Neural crest cell (in vitro differentiated cells): ENCODE data around the gene HSPE1. TPM values are rescaled to one million over a fixed set of nuclear protein-coding genes. Genes with fewer than 3 reads are reported as not detected.
"Not testable (repeated sequence)": the region's sequence is repeated elsewhere in the genome, so short reads cannot be mapped to it uniquely, and the experiment has no call there.

Experiments used
- DNase-seq: peaks from one replicate; pipeline ENCODE4 v3.0.0; 2021; ENCODE audit warnings: low read depth, mixed read lengths, low spot score
- H3K27ac Mint-ChIP-seq: one replicate; pipeline ENCODE4 v1.8.0; 2021; ENCODE audit warnings: mild to moderate bottlenecking, mixed read lengths; ENCODE audit not compliant: unreplicated experiment
- H3K27me3 Mint-ChIP-seq: 2 replicates; pipeline ENCODE4 v1.8.0; 2021; ENCODE audit warnings: low read depth, mild to moderate bottlenecking, mixed read lengths
- H3K36me3 Mint-ChIP-seq: 2 replicates; pipeline ENCODE4 v1.8.0; 2021; ENCODE audit warnings: low read depth, mild to moderate bottlenecking, mixed read lengths
- H3K4me1 Mint-ChIP-seq: 2 replicates; pipeline ENCODE4 v1.8.0; 2021; ENCODE audit warnings: mixed read lengths
- H3K4me3 Mint-ChIP-seq: one replicate; pipeline ENCODE4 v1.8.0; 2021; ENCODE audit warnings: mild to moderate bottlenecking, mixed read lengths
- H3K9me3 Mint-ChIP-seq: 2 replicates; pipeline ENCODE4 v1.8.0; 2021; ENCODE audit warnings: mixed read lengths
- CTCF ChIP-seq: fragments of 200-600 bp; sonication (generic); conservative IDR thresholded peaks from 2 replicates; pipeline ENCODE4 v1.5.0; 2021; ENCODE audit warnings: antibody characterized with exemption, mild to moderate bottlenecking
- total RNA-seq: library from RNA; stranded (reverse); gene quantifications from 2 replicates; pipeline ENCODE4 v1.2.1, GENCODE V29; 2021

The HSPE1 gene
- total RNA-seq, 1 donor from 2014 or later: 186 TPM

GRCh38 chr2:197547163-197547900 lies 47.2 kb downstream of the HSPE1 start:
- Mint-ChIP-seq H3K36me3 (peaks cover 15% of the 10 kb centered on the region), H3K4me1 (no peaks in the 10 kb centered on the region), H3K4me3 (no peak overlapping the region), H3K9me3 (no peaks in the 10 kb centered on the region), H3K27ac (peak overlapping the region; percentile 70), H3K27me3 (no peaks in the 10 kb centered on the region)
- TF ChIP-seq CTCF: no peak
- no peak for DNase-seq

- Mint-ChIP-seq H3K4me1 (no peaks in the 10 kb centered on the region), H3K36me3 (peaks cover 13% of the 10 kb centered on the region), H3K4me3 (no peak overlapping the region), H3K27ac (no peak overlapping the region), H3K27me3 (no peaks in the 10 kb centered on the region), H3K9me3 (no peaks in the 10 kb centered on the region)
- TF ChIP-seq CTCF: no peak
- no peak for DNase-seq
These were observed 48.4 kb downstream of the HSPE1 start for GRCh38 chr2:197548582-197548981.

DNA sequence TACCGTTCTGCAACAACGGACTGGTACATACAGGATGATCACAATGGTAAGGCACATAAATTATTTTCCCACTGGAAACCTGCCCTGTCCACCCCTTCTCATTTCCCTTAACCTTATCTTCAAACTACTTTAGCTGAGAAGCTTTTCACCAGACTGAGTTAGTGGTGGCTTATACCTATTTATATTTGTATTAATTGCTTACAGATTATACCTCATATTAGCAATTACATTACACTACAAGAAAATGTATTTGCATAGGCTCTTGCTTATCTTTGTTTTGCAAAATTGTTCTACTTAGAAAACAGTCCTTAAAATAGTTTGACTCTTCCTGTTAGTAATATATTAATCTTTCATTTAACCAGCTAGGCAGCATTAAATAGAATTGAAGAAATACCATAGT lies 51.1 kb downstream of the HSPE1 start:
- not testable (repeated sequence) for H3K9me3 Mint-ChIP-seq, H3K4me1 Mint-ChIP-seq, H3K27ac Mint-ChIP-seq, H3K27me3 Mint-ChIP-seq, H3K4me3 Mint-ChIP-seq, DNase-seq
- H3K36me3 Mint-ChIP-seq: peaks cover 11% of the 10 kb centered on the region

Other genes with a start within 250 kb of the HSPE1 start
- 11.2 and 13.5 TPM in 2 replicates for gene ANKRD44, start 189.6 kb upstream of the HSPE1 start, total RNA-seq
- 323 and 326 TPM in 2 replicates for gene SF3B1, start 65.4 kb upstream of the HSPE1 start, total RNA-seq
- gene COQ10B, start 46.8 kb upstream of the HSPE1 start, total RNA-seq: 9.1 and 9.4 TPM in 2 replicates
- gene HSPD1, start 539 bp upstream of the HSPE1 start, total RNA-seq: 563 and 569 TPM in 2 replicates
- gene MOB4, start 15.7 kb downstream of the HSPE1 start, total RNA-seq: 28.0 and 32.2 TPM in 2 replicates
- gene RFTN2, start 175.2 kb downstream of the HSPE1 start, total RNA-seq: 16.0 and 20.6 TPM in 2 replicates
- 15.9 and 16.0 TPM in 2 replicates for gene MARS2, start 205.0 kb downstream of the HSPE1 start, total RNA-seq